Activated CD8-positive, alpha-beta memory T cell treated with anti-CD3 and anti-CD28 coated beads, Interleukin-2, amount 10 ng/mL, durations not matched to agents 7 days and 5 days (primary cell): ENCODE data around the gene MCOLN1. TPM values are rescaled to one million over a fixed set of nuclear protein-coding genes. Genes with fewer than 3 reads are reported as not detected.
"Not testable (repeated sequence)": the region's sequence is repeated elsewhere in the genome, so short reads cannot be mapped to it uniquely, and the experiment has no call there.

Source experiments
- ATAC-seq: fragments of 150-1000 bp; cut with Tn5 transposase; one replicate; pipeline ENCODE4 v1.10.0; 2021; ENCODE audit warnings: moderate library complexity
- CTCF ChIA-PET: fragments of 350-600 bp; sonication (Branson Sonifier 250); formaldehyde crosslinking; loops from one replicate; lab custom pipeline; 2021; ENCODE audit warnings: antibody characterized with exemption; lab: Charles Lee
- DNase-seq: peaks from one replicate; pipeline ENCODE4 v3.0.0-alpha.2; 2020
- H3K27ac Mint-ChIP-seq: one replicate; pipeline ENCODE4 v1.8.0; 2021; ENCODE audit warnings: mild to moderate bottlenecking, mixed read lengths
- H3K27me3 Mint-ChIP-seq: one replicate; pipeline ENCODE4 v1.8.0; 2021; ENCODE audit warnings: mixed read lengths
- H3K36me3 Mint-ChIP-seq: one replicate; pipeline ENCODE4 v1.8.0; 2021; ENCODE audit warnings: mild to moderate bottlenecking, mixed read lengths
- H3K4me1 Mint-ChIP-seq: one replicate; pipeline ENCODE4 v1.8.0; 2021; ENCODE audit warnings: mixed read lengths
- H3K4me3 Mint-ChIP-seq: one replicate; pipeline ENCODE4 v1.8.0; 2021; ENCODE audit warnings: mild to moderate bottlenecking, moderate library complexity, mixed read lengths
- H3K9me3 Mint-ChIP-seq: one replicate; pipeline ENCODE4 v1.8.0; 2022; ENCODE audit warnings: low read depth, mixed read lengths
- total RNA-seq, 2 experiments: library from RNA; stranded (reverse); gene quantifications; one replicate each; pipeline ENCODE4 v1.2.3, GENCODE V29; 2021

The MCOLN1 gene
- total RNA-seq, 2 experiments from 2014 or later = 15.8 to 20.7 TPM

DNA sequence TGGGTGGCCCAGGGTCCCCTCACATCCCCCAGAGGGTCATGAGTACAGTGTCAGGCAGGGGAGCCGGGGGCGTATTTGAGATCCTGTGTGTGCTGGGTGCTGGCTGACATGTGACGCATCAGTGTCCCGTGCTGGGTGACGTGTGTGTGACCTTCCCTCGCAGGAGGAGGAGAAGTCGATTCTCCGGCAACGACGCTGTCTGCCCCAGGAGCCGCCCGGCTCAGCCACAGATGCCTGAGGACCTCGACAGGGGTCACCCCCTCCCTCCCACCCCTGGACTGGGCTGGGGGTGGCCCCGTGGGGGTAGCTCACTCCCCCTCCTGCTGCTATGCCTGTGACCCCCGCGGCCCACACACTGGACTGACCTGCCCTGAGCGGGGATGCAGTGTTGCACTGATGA, 38.9 kb downstream of the MCOLN1 start:
- DNase-seq = no peak
- H3K4me3 Mint-ChIP-seq = no peak overlapping the region
- H3K36me3 Mint-ChIP-seq = peaks cover 46% of the 10 kb centered on the region
- CTCF ChIA-PET = no interaction called here
- H3K27me3 Mint-ChIP-seq = no peaks in the 10 kb centered on the region
- H3K4me1 Mint-ChIP-seq = peaks cover 4% of the 10 kb centered on the region
- no peaks in the 10 kb centered on the region for H3K9me3 Mint-ChIP-seq
- ATAC-seq = no peak
- no peak overlapping the region for H3K27ac Mint-ChIP-seq

DNA sequence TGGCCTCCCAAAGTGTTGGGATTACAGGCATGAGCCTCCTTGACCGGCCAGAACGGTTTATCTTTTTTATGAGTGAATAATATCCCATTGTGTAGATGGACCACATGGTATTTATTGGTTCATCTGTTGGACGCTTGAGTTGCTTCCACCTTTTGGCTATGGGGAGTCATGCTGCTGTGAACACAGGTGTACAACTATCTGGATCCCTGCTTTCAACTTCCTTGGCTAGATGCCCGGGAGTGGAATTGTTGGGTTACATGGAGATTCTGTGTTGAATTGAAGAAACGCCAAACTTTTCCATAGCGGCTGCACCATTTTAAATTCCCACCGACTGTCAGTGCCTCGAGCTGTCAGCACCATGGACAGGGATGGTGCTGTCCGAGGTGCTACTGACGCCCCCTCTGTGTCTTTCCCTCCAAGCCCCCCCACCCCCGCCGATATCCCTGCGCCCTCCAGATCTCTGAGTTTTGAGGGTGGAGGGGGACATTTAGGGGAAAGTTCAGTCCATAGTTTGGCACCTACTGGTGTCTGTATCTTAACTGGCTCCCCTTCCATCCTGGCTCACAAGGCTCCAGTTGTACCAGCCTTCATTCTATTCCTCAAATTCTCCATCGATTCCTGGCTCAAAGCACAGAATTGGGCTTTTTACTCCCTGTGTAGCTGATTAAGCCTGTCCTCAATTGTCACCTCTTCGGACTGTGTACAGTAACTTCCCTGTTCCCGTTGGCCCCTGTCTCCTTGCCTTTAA, 40.4 kb downstream of the MCOLN1 start:
- Mint-ChIP-seq H3K4me1 (peaks cover 4% of the 10 kb centered on the region), H3K27me3 (no peaks in the 10 kb centered on the region), H3K9me3 (no peaks in the 10 kb centered on the region), H3K36me3 (peaks cover 32% of the 10 kb centered on the region), H3K4me3 (no peak overlapping the region), H3K27ac (no peak overlapping the region)
- CTCF ChIA-PET = interaction anchor here (2.1 kb wide), 1 partner anchor 237 kb away, joined by 7 read pairs; no protein-coding TSS in a partner anchor
- no peak for DNase-seq
- ATAC-seq = no peak

DNA sequence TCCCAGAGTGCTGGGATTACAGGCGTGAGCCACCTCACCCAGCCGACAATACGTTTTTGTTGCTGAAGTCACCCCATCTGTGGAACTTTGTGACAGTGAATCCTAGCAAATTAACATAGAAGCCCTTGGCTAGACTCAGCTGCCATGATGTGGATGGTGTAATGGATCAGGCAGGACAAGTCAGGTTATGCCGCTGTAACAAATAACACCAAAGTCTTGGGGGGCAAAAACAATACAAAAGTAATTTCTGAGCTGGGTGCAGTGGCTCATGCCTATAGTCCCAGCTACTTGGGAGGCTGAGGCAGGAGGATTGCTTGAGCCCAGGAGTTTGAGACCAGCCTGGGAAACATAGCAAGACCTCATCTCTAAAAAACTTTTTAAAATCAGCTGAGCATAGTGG, 42.4 kb downstream of the MCOLN1 start:
- Mint-ChIP-seq H3K9me3 (no peaks in the 10 kb centered on the region), H3K4me1 (peaks cover 6% of the 10 kb centered on the region), H3K27me3 (no peaks in the 10 kb centered on the region), H3K36me3 (peaks cover 15% of the 10 kb centered on the region), H3K4me3 (no peak overlapping the region), H3K27ac (no peak overlapping the region)
- DNase-seq (no peak), ATAC-seq (no peak)
- CTCF ChIA-PET = interaction anchor here (5.8 kb wide), 1 partner anchor 116 kb away, joined by 59 read pairs; the partner anchor contains the start of gene TRAPPC5

DNA sequence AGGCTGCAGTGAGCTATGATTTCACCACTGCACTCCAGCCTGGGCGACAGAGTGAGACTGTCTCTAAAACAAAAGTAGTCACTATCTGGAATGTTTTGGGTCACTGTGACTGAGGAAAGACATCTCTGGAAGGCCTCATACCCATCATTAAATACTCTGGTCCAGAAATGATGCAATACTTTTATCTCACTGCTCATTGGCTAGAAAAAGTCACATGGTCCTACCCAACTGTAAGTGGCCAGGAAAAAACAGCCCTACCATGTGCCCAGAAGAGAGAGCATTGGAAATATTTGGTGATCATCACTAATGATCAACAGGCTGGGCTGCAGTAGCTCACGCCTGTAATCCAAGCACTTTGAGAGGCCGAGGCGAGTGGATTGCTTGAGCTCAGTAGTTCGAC, 42.9 kb downstream of the MCOLN1 start:
- CTCF ChIA-PET = interaction anchor here (5.8 kb wide), 1 partner anchor 115 kb away, joined by 59 read pairs; the partner anchor contains the start of gene TRAPPC5
- Mint-ChIP-seq H3K27me3 (no peaks in the 10 kb centered on the region), H3K4me1 (peaks cover 4% of the 10 kb centered on the region), H3K27ac (no peak overlapping the region), H3K9me3 (no peaks in the 10 kb centered on the region), H3K36me3 (peaks cover 12% of the 10 kb centered on the region), H3K4me3 (no peak overlapping the region)
- ATAC-seq = no peak
- DNase-seq = no peak

DNA sequence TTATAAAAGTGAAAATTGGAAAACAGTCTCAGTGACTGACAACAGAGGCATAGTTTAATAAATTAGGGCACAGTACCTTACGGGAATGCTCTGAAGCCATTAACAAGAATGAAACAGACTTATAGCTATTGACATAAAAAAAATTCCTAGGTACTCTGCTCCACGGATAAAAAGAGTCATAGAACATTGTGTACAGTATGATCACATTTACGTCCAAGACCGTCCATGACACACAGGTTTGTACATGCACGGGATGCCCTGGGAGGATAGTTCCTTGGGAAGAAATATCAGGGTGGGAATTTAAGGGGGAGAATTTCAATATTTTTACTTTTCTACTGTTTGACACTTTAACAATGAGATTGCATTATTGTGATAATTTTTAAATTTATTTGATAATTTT, 48.3 kb downstream of the MCOLN1 start:
- Mint-ChIP-seq H3K27me3 (peaks cover 3% of the 10 kb centered on the region), H3K4me3 (no peak overlapping the region), H3K4me1 (peaks cover 2% of the 10 kb centered on the region), H3K27ac (no peak overlapping the region), H3K9me3 (no peaks in the 10 kb centered on the region), H3K36me3 (no peaks in the 10 kb centered on the region)
- ATAC-seq (no peak), DNase-seq (no peak)
- CTCF ChIA-PET = interaction anchor here (1.1 kb wide), 1 partner anchor 212 kb away, joined by 3 read pairs; no protein-coding TSS in a partner anchor

DNA sequence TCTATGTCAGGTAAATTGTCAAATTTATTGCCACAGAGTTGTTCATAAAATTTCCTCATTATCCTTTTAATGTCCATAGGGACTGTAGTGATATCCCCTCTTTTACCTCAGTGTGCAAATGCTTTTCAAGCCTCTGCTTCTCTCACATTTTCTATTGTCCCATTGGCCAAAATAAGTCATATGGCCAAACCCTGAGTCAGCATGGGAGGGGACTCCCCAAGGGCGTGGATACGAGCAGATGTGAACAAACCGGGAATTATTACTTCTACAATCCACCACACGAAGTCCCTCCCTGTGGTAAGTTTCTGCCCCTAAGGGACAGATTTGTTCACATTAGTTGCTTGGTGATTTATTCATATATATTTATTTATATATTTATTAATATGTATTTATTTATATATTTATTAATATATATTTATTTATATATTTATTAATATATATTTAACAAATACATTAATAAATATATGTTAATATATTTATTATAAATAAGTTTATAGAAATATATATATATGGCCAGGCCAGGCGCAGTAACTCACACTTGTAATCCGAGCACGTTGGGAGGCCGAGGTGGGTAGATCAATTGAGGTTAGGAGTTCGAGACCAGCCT, 53.1 kb downstream of the MCOLN1 start:
- H3K27me3 Mint-ChIP-seq = peaks cover 16% of the 10 kb centered on the region
- H3K36me3 Mint-ChIP-seq = no peaks in the 10 kb centered on the region
- DNase-seq (no peak), ATAC-seq (no peak)
- no peaks in the 10 kb centered on the region for H3K9me3 Mint-ChIP-seq
- H3K4me1 Mint-ChIP-seq = no peaks in the 10 kb centered on the region
- H3K4me3 Mint-ChIP-seq = no peak overlapping the region
- H3K27ac Mint-ChIP-seq = no peak overlapping the region
- CTCF ChIA-PET = no interaction called here

DNA sequence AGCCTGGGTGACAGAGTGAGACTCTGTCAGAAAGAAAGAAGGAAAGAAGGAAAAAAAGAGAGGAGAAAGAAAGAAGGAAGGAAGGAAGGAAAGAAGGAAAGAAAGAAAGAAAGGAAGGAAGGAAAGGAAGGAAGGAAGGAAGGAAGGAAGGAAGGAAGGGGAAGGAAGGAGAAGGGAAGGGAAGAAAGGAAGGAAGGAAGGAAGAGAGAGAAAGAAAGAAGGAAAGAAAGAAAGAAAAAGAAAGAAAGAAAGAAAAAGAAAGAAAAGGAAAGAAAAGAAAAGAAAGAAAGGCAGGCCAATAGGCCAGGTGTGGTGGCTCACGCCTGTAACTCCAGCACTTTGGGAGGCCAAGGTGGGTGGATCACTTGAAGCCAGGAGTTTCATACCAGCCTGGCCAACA, 55.0 kb downstream of the MCOLN1 start:
- not testable (repeated sequence) for H3K9me3 Mint-ChIP-seq, H3K4me3 Mint-ChIP-seq, H3K27ac Mint-ChIP-seq, H3K36me3 Mint-ChIP-seq, ATAC-seq, H3K4me1 Mint-ChIP-seq, DNase-seq
- CTCF ChIA-PET = interaction anchor here (0.9 to 1.4 kb wide), 2 partner anchors 9 to 103 kb away, joined by 3 to 6 read pairs; partner anchors contain the start of gene TRAPPC5
- peaks cover 16% of the 10 kb centered on the region for H3K27me3 Mint-ChIP-seq

DNA sequence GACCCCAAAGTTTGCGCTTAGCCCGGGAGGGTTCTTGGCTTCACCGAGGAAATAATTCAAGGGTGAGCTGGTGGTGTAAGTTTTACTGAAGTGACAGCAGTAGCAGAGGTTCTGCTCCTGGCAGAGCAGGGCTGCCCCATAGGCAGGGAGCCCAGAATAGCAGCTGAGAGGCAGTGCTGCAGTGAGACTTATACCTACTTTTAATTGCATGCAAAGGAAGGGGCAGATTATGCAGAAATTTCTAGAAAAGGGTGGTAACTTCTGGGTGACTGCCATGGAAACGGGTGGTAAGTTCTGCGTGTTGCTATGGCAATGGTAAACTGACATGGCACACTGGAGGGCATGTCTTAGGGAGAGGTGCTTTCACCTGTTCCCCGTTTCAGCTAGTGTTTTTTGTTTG, 55.7 kb downstream of the MCOLN1 start:
- CTCF ChIA-PET = interaction anchor here (1.4 kb wide), 1 partner anchor 10 kb away, joined by 6 read pairs; no protein-coding TSS in a partner anchor
- no peaks in the 10 kb centered on the region for H3K9me3 Mint-ChIP-seq
- H3K27me3 Mint-ChIP-seq = peaks cover 16% of the 10 kb centered on the region
- DNase-seq (no peak), ATAC-seq (no peak)
- H3K4me3 Mint-ChIP-seq = no peak overlapping the region
- no peak overlapping the region for H3K27ac Mint-ChIP-seq
- no peaks in the 10 kb centered on the region for H3K4me1 Mint-ChIP-seq
- no peaks in the 10 kb centered on the region for H3K36me3 Mint-ChIP-seq

DNA sequence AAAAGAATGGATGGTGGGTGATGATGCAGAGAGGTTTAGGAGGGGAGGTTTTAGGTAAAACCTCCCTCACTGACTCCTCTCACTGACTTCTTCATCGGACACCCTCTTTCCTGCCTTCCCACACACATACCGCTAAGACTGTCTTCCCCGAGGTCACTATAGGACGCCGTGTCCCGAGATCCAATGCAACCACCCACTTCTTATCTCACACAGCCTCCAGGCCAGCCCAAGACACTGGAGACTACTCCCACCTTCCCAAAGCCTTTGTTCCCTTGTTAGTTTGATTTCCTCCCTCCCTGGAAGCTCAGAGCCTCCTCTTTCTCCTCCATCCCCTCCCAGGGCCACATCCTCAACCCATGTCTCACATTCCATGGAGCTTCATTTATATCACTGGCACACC, 56.8 kb downstream of the MCOLN1 start:
- Mint-ChIP-seq H3K9me3 (no peaks in the 10 kb centered on the region), H3K36me3 (no peaks in the 10 kb centered on the region), H3K4me1 (no peaks in the 10 kb centered on the region), H3K27ac (no peak overlapping the region), H3K4me3 (no peak overlapping the region), H3K27me3 (peaks cover 15% of the 10 kb centered on the region)
- DNase-seq = no peak
- CTCF ChIA-PET = interaction anchor here (0.9 to 1.8 kb wide), 3 partner anchors 11 to 102 kb away, joined by 3 to 5 read pairs (median 4); partner anchors contain the start of gene TRAPPC5
- ATAC-seq = no peak

DNA sequence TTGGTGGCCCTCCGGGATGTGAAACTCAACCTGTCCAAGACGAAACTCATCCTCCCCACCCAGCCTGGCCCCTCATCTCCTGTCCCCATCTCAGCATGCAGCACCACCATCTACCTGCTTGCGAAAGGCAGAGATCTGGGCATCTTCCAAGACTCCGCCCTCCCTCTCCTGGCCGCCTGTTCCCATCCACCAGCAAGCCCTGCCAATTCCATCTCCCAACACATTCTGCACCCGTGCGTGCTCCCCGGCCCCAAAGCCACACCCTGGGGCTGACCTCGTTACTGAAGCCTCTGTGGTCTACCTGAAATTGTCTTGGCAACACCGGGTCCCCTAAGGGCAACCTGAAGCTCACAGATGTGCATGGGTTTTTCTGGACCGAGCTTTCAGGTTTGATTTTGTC, 60.0 kb downstream of the MCOLN1 start:
- no peak for ATAC-seq
- CTCF ChIA-PET = interaction anchor here (2.1 kb wide), 1 partner anchor 14 kb away, joined by 5 read pairs; no protein-coding TSS in a partner anchor
- H3K9me3 Mint-ChIP-seq = no peaks in the 10 kb centered on the region

More for the DNA sequence above, 60.0 kb downstream of the MCOLN1 start:
- Mint-ChIP-seq H3K27me3 (peaks cover 10% of the 10 kb centered on the region), H3K27ac (no peak overlapping the region), H3K4me1 (no peaks in the 10 kb centered on the region), H3K4me3 (no peak overlapping the region), H3K36me3 (no peaks in the 10 kb centered on the region)
- DNase-seq = no peak

Other genes with a start within 250 kb of the MCOLN1 start
- gene INSR, start 228.2 kb upstream of the MCOLN1 start, total RNA-seq = under 1 TPM; 0.20 to 0.63 TPM
- 10 to 100 TPM; 43.6 to 56.4 TPM for gene ARHGEF18, start 173.7 kb upstream of the MCOLN1 start, total RNA-seq
- gene PEX11G, start 33.6 kb upstream of the MCOLN1 start, total RNA-seq = 1 to 10 TPM in 1 of 2 experiments, under 1 TPM in 1; 0.58 to 1.9 TPM
- 10 to 100 TPM in 1 of 2 experiments, 1 to 10 TPM in 1; 8.9 to 11.3 TPM for gene ZNF358, start 6.5 kb upstream of the MCOLN1 start, total RNA-seq
- gene PNPLA6, start 13.1 kb downstream of the MCOLN1 start, total RNA-seq = 100 to 1,000 TPM; 160 to 184 TPM
- under 1 TPM; 0.15 to 0.30 TPM for gene CAMSAP3, start 73.2 kb downstream of the MCOLN1 start, total RNA-seq
- gene XAB2, start 106.9 kb downstream of the MCOLN1 start, total RNA-seq = 10 to 100 TPM; 43.7 to 51.5 TPM
- gene PET100, start 107.2 kb downstream of the MCOLN1 start, total RNA-seq = 100 to 1,000 TPM; 132 to 163 TPM
- under 1 TPM; 0.56 to 0.99 TPM for gene PCP2, start 111.1 kb downstream of the MCOLN1 start, total RNA-seq
- gene STXBP2, start 114.5 kb downstream of the MCOLN1 start, total RNA-seq = 100 to 1,000 TPM; 132 to 158 TPM
- not detected for gene RETN, start 146.4 kb downstream of the MCOLN1 start, total RNA-seq
- not detected for gene MCEMP1, start 154.5 kb downstream of the MCOLN1 start, total RNA-seq
- gene TRAPPC5, start 158.2 kb downstream of the MCOLN1 start, total RNA-seq = 10 to 100 TPM; 80.1 to 91.0 TPM
- under 1 TPM in 1 of 2 experiments, not detected in 1; 0.23 TPM for gene FCER2, start 179.5 kb downstream of the MCOLN1 start, total RNA-seq
- not detected for gene CLEC4G, start 209.5 kb downstream of the MCOLN1 start, total RNA-seq
- gene CD209, start 224.9 kb downstream of the MCOLN1 start, total RNA-seq = not detected
- gene CLEC4M, start 240.6 kb downstream of the MCOLN1 start, total RNA-seq = not detected